Measurements from ENCODE around the gene MRGPRD. TPM values are rescaled to one million over a fixed set of nuclear protein-coding genes. Genes with fewer than 3 reads are reported as not detected.

MRGPRD gene
- total and polyA plus RNA-seq, 2 experiments from 2014 or later: not detected

- Histone ChIP-seq H3K9me2 (ENCODE audit: insufficient read depth) (no peaks in the 10 kb centered on the region), H3K4me2 (no peak overlapping the region), H3K27me3 (ENCODE audit: insufficient read depth) (no peaks in the 10 kb centered on the region), H3K79me2 (replicated peaks; ENCODE audit: insufficient read depth) (no peaks in the 10 kb centered on the region), H3K36me3 (ENCODE audit: insufficient read depth) (no peaks in the 10 kb centered on the region), H3K27ac (ENCODE audit: low read depth) (no peak overlapping the region), H3K4me1 (ENCODE audit: insufficient read depth) (peaks cover 7% of the 10 kb centered on the region; the same call in 1 of the 2 replicates), H2AFZ (no peak overlapping the region), H3K4me3 (no peak overlapping the region), H4K20me1 (replicated peaks; ENCODE audit: insufficient read depth) (no peaks in the 10 kb centered on the region), H3F3A (replicated peaks; ENCODE audit: low read depth) (no peaks in the 10 kb centered on the region)
- TF ChIP-seq, protein P1, sequence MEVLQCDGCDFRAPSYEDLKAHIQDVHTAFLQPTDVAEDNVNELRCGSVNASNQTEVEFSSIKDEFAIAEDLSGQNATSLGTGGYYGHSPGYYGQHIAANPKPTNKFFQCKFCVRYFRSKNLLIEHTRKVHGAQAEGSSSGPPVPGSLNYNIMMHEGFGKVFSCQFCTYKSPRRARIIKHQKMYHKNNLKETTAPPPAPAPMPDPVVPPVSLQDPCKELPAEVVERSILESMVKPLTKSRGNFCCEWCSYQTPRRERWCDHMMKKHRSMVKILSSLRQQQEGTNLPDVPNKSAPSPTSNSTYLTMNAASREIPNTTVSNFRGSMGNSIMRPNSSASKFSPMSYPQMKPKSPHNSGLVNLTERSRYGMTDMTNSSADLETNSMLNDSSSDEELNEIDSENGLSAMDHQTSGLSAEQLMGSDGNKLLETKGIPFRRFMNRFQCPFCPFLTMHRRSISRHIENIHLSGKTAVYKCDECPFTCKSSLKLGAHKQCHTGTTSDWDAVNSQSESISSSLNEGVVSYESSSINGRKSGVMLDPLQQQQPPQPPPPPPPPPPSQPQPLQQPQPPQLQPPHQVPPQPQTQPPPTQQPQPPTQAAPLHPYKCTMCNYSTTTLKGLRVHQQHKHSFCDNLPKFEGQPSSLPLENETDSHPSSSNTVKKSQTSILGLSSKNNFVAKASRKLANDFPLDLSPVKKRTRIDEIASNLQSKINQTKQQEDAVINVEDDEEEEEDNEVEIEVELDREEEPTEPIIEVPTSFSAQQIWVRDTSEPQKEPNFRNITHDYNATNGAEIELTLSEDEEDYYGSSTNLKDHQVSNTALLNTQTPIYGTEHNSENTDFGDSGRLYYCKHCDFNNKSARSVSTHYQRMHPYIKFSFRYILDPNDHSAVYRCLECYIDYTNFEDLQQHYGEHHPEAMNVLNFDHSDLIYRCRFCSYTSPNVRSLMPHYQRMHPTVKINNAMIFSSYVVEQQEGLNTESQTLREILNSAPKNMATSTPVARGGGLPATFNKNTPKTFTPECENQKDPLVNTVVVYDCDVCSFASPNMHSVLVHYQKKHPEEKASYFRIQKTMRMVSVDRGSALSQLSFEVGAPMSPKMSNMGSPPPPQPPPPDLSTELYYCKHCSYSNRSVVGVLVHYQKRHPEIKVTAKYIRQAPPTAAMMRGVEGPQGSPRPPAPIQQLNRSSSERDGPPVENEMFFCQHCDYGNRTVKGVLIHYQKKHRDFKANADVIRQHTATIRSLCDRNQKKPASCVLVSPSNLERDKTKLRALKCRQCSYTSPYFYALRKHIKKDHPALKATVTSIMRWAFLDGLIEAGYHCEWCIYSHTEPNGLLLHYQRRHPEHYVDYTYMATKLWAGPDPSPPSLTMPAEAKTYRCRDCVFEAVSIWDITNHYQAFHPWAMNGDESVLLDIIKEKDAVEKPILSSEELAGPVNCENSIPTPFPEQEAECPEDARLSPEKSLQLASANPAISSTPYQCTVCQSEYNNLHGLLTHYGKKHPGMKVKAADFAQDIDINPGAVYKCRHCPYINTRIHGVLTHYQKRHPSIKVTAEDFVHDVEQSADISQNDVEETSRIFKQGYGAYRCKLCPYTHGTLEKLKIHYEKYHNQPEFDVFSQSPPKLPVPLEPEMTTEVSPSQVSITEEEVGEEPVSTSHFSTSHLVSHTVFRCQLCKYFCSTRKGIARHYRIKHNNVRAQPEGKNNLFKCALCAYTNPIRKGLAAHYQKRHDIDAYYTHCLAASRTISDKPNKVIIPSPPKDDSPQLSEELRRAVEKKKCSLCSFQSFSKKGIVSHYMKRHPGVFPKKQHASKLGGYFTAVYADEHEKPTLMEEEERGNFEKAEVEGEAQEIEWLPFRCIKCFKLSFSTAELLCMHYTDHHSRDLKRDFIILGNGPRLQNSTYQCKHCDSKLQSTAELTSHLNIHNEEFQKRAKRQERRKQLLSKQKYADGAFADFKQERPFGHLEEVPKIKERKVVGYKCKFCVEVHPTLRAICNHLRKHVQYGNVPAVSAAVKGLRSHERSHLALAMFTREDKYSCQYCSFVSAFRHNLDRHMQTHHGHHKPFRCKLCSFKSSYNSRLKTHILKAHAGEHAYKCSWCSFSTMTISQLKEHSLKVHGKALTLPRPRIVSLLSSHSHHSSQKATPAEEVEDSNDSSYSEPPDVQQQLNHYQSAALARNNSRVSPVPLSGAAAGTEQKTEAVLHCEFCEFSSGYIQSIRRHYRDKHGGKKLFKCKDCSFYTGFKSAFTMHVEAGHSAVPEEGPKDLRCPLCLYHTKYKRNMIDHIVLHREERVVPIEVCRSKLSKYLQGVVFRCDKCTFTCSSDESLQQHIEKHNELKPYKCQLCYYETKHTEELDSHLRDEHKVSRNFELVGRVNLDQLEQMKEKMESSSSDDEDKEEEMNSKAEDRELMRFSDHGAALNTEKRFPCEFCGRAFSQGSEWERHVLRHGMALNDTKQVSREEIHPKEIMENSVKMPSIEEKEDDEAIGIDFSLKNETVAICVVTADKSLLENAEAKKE (CRISPR knock-in tag; IDR thresholded peaks at IDR 0.05): no peak
- no peak for TF ChIP-seq POLR2AphosphoS5 (IDR thresholded peaks at IDR 0.05; ENCODE audit: low read depth)
- no peak for TF ChIP-seq ZNF114 (CRISPR knock-in tag; IDR thresholded peaks at IDR 0.05)
- no peak for TF ChIP-seq ZNF331 (CRISPR knock-in tag; IDR thresholded peaks at IDR 0.05; ENCODE audit: low read depth)
- no peak for TF ChIP-seq EZH2phosphoT487 (IDR thresholded peaks at IDR 0.05; ENCODE audit: unreplicated experiment)
- TF ChIP-seq, protein P2, sequence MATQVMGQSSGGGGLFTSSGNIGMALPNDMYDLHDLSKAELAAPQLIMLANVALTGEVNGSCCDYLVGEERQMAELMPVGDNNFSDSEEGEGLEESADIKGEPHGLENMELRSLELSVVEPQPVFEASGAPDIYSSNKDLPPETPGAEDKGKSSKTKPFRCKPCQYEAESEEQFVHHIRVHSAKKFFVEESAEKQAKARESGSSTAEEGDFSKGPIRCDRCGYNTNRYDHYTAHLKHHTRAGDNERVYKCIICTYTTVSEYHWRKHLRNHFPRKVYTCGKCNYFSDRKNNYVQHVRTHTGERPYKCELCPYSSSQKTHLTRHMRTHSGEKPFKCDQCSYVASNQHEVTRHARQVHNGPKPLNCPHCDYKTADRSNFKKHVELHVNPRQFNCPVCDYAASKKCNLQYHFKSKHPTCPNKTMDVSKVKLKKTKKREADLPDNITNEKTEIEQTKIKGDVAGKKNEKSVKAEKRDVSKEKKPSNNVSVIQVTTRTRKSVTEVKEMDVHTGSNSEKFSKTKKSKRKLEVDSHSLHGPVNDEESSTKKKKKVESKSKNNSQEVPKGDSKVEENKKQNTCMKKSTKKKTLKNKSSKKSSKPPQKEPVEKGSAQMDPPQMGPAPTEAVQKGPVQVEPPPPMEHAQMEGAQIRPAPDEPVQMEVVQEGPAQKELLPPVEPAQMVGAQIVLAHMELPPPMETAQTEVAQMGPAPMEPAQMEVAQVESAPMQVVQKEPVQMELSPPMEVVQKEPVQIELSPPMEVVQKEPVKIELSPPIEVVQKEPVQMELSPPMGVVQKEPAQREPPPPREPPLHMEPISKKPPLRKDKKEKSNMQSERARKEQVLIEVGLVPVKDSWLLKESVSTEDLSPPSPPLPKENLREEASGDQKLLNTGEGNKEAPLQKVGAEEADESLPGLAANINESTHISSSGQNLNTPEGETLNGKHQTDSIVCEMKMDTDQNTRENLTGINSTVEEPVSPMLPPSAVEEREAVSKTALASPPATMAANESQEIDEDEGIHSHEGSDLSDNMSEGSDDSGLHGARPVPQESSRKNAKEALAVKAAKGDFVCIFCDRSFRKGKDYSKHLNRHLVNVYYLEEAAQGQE (IDR thresholded peaks at IDR 0.05; ENCODE audit: unreplicated experiment): no peak
- TF ChIP-seq JUNB (IDR thresholded peaks at IDR 0.05; ENCODE audit: unreplicated experiment): no peak
- no peak for TF ChIP-seq STAT1 (IDR thresholded peaks at IDR 0.05; ENCODE audit: unreplicated experiment)
- no peak for TF ChIP-seq CREB1 (CRISPR knock-in tag; IDR thresholded peaks at IDR 0.05; ENCODE audit: low read depth)
- DNase-seq (ENCODE audit: low spot score): no peak
- Mint-ChIP-seq H3K4me1 (peaks cover 12% of the 10 kb centered on the region; the same call in 2 of the 3 replicates), H3K9me3 (no peaks in the 10 kb centered on the region), H3K4me3 (no peak overlapping the region), H3K36me3 (ENCODE audit: low read depth) (no peaks in the 10 kb centered on the region), H3K27ac (no peak overlapping the region), H3K27me3 (ENCODE audit: insufficient read depth, low read depth, poor library complexity) (peaks cover 7% of the 10 kb centered on the region)
- no peak for ATAC-seq
Observed at GRCh38 chr11:68956547-68957254, 24.1 kb downstream of the MRGPRD start.

Measured in GM23338 (cell line).